Erythroblast (primary cell): ENCODE measurements around the gene INHBB.
A peak's percentile ranks its signal among the peaks of the same experiment; 100 is the strongest.

Source experiments
- DNase-seq, 2 experiments: peaks; one replicate each; lab custom pipeline; 2025; lab: John Stamatoyannopoulos, UW
- GATA1 ChIP-seq: IDR thresholded peaks from 2 replicates; pipeline ENCODE4 v1.6.1; 2011; ENCODE audit warnings: low read depth, mild to moderate bottlenecking, control low read depth, low read length, moderate library complexity
- POLR2A ChIP-seq: IDR thresholded peaks from 2 replicates; pipeline ENCODE4 v1.6.1; 2011; ENCODE audit warnings: mild to moderate bottlenecking, low read length

INHBB gene

GRCh38 chr2:120338015-120338414 is 7.9 kb upstream of the INHBB start:
- TF ChIP-seq GATA1 = no peak
- TF ChIP-seq POLR2A = no peak
- DNase-seq = no peak

- no peak for DNase-seq
- TF ChIP-seq GATA1 (no peak), POLR2A (no peak)
Measured at GRCh38 chr2:120341977-120342376, 4.0 kb upstream of the INHBB start.

- no peak for TF ChIP-seq GATA1
- TF ChIP-seq POLR2A = no peak
- no peak for DNase-seq
Measured at GRCh38 chr2:120342446-120342845, 3.5 kb upstream of the INHBB start.

GRCh38 chr2:120343100-120343432 is 2.9 kb upstream of the INHBB start:
- TF ChIP-seq POLR2A = no peak
- no peak for TF ChIP-seq GATA1
- DNase-seq = no peak

GRCh38 chr2:120343433-120344105 is 2.4 kb upstream of the INHBB start:
- TF ChIP-seq POLR2A (no peak), GATA1 (no peak)

GRCh38 chr2:120344214-120344975 is 1.5 kb upstream of the INHBB start:
- DNase-seq = no peak
- no peak for TF ChIP-seq GATA1
- no peak for TF ChIP-seq POLR2A

More at GRCh38 chr2:120343433-120344105, 2.4 kb upstream of the INHBB start:
- DNase-seq = peak; percentile 51 to 52

- DNase-seq = no peak
- TF ChIP-seq GATA1 = no peak
- TF ChIP-seq POLR2A = no peak
Measured at GRCh38 chr2:120344976-120345581, 857 bp upstream of the INHBB start.

GRCh38 chr2:120345608-120346007 is 328 bp upstream of the INHBB start:
- DNase-seq = no peak
- TF ChIP-seq POLR2A (no peak), GATA1 (no peak)

GRCh38 chr2:120346667-120347358 is 877 bp downstream of the INHBB start:
- DNase-seq = no peak
- no peak for TF ChIP-seq POLR2A
- no peak for TF ChIP-seq GATA1

- no peak for DNase-seq
- TF ChIP-seq POLR2A = no peak
- no peak for TF ChIP-seq GATA1
Measured at GRCh38 chr2:120347396-120348060, 1.6 kb downstream of the INHBB start.

GRCh38 chr2:120348134-120348736 is 2.3 kb downstream of the INHBB start:
- TF ChIP-seq GATA1 (no peak), POLR2A (no peak)
- no peak for DNase-seq

GRCh38 chr2:120348737-120349439 is 3.0 kb downstream of the INHBB start:
- TF ChIP-seq POLR2A (no peak), GATA1 (no peak)
- no peak for DNase-seq

GRCh38 chr2:120349440-120349921 is 3.5 kb downstream of the INHBB start:
- no peak for TF ChIP-seq POLR2A
- no peak for TF ChIP-seq GATA1
- DNase-seq = no peak
